GM23338 (cell line): ENCODE data around the gene FMN1. TPM values are rescaled to one million over a fixed set of nuclear protein-coding genes. Genes with fewer than 3 reads are reported as not detected.

Experiments used
- ATAC-seq: fragments of 200-7000 bp; cut with Tn5 transposase; 3 replicates; pipeline ENCODE4 v1.9.1; 2020
- DNase-seq: peaks from one replicate; pipeline ENCODE4 v3.0.0-alpha.2; 2015; ENCODE audit warnings: low spot score
- H2AFZ ChIP-seq: fragments of 200-600 bp; sonication (generic); 2 replicates; pipeline ENCODE4 v1.8.0; 2016; ENCODE audit warnings: antibody characterized with exemption, mild to moderate bottlenecking, moderate library complexity
- H3F3A ChIP-seq: fragments of 200-600 bp; sonication (generic); replicated peaks from 2 replicates; pipeline ENCODE4 v1.8.0; 2017; ENCODE audit warnings: antibody characterized with exemption, mixed run types, low read depth
- H3K27ac ChIP-seq: fragments of 200-600 bp; sonication (generic); 2 replicates; pipeline ENCODE4 v1.6.1; 2016; ENCODE audit warnings: low read depth
- H3K27me3 ChIP-seq: fragments of 200-600 bp; sonication (generic); 2 replicates; pipeline ENCODE4 v1.8.0; 2016; ENCODE audit warnings: mild to moderate bottlenecking, mixed run types, moderate library complexity; ENCODE audit not compliant: insufficient read depth
- H3K36me3 ChIP-seq: fragments of 200-600 bp; sonication (generic); 2 replicates; pipeline ENCODE4 v1.8.0; 2016; ENCODE audit warnings: mild to moderate bottlenecking; ENCODE audit not compliant: insufficient read depth
- H3K4me1 ChIP-seq: fragments of 200-600 bp; sonication (generic); 2 replicates; pipeline ENCODE4 v1.8.0; 2016; ENCODE audit warnings: mild to moderate bottlenecking, moderate library complexity; ENCODE audit not compliant: insufficient read depth
- H3K4me2 ChIP-seq: fragments of 200-600 bp; sonication (generic); 2 replicates; pipeline ENCODE4 v1.7.1; 2017; ENCODE audit warnings: mixed run types
- H3K4me3 ChIP-seq: fragments of 200-600 bp; sonication (generic); 2 replicates; pipeline ENCODE4 v1.6.1; 2016; ENCODE audit warnings: mixed run types
- H3K79me2 ChIP-seq: fragments of 200-600 bp; sonication (generic); replicated peaks from 2 replicates; pipeline ENCODE4 v1.8.0; 2017; ENCODE audit warnings: mild to moderate bottlenecking; ENCODE audit not compliant: insufficient read depth
- H3K9me2 ChIP-seq: fragments of 200-600 bp; sonication (generic); 2 replicates; pipeline ENCODE4 v1.8.0; 2017; ENCODE audit not compliant: insufficient read depth
- H4K20me1 ChIP-seq: fragments of 200-600 bp; sonication (generic); replicated peaks from 2 replicates; pipeline ENCODE4 v1.8.0; 2017; ENCODE audit warnings: mild to moderate bottlenecking; ENCODE audit not compliant: insufficient read depth
- H3K27ac Mint-ChIP-seq: 2 replicates; pipeline ENCODE4 v1.8.0; 2020; ENCODE audit warnings: inconsistent platforms, mild to moderate bottlenecking, moderate library complexity, mixed read lengths
- H3K27me3 Mint-ChIP-seq: 3 replicates; pipeline ENCODE4 v1.8.0; 2022; ENCODE audit warnings: low read depth, mild to moderate bottlenecking, moderate library complexity, mixed read lengths, inconsistent platforms; ENCODE audit not compliant: insufficient read depth, poor library complexity
- H3K36me3 Mint-ChIP-seq: 3 replicates; pipeline ENCODE4 v1.8.0; 2021; ENCODE audit warnings: low read depth, mild to moderate bottlenecking, inconsistent platforms, moderate library complexity, mixed read lengths
- H3K4me1 Mint-ChIP-seq: 3 replicates; pipeline ENCODE4 v1.8.0; 2020; ENCODE audit warnings: mild to moderate bottlenecking, inconsistent platforms, mixed read lengths
- H3K4me3 Mint-ChIP-seq: 3 replicates; pipeline ENCODE4 v1.8.0; 2021; ENCODE audit warnings: moderate library complexity, mild to moderate bottlenecking, inconsistent platforms, mixed read lengths
- H3K9me3 Mint-ChIP-seq: 3 replicates; pipeline ENCODE4 v1.8.0; 2020; ENCODE audit warnings: moderate library complexity, mild to moderate bottlenecking, inconsistent platforms, mixed read lengths
- EZH2 ChIP-seq: fragments of 200-600 bp; sonication (generic); IDR thresholded peaks from one replicate; pipeline ENCODE4 v1.8.0; 2017; ENCODE audit warnings: antibody characterized with exemption, mild to moderate bottlenecking, low read depth; ENCODE audit not compliant: unreplicated experiment
- NANOG ChIP-seq: IDR thresholded peaks from 2 replicates; pipeline ENCODE4 v1.6.1; 2016; ENCODE audit warnings: antibody characterized with exemption, borderline replicate concordance
- ZNF331 ChIP-seq: fragments of 250-450 bp; sonication (Bioruptor Pico); IDR thresholded peaks from 2 replicates; pipeline ENCODE4 v1.5.0; 2020; ENCODE audit warnings: low read depth, mild to moderate bottlenecking, moderate library complexity
- ZNF462 ChIP-seq: fragments of 250-450 bp; sonication (Bioruptor Pico); IDR thresholded peaks from 2 replicates; pipeline ENCODE4 v1.5.0; 2020; ENCODE audit warnings: mild to moderate bottlenecking, moderate library complexity
- polyA plus RNA-seq: library from polyadenylated mRNA; unstranded; fragments of >200 nt; fragmentation: Nextera tagmentation; extraction: Ambion mirVana; gene quantifications from 2 replicates; pipeline ENCODE4 v1.2.1, GENCODE V29; 2016
- total RNA-seq: library from RNA; depleted of rRNA; stranded (reverse); fragments of >200 nt; shearing (Covaris generic); gene quantifications from 2 replicates; pipeline ENCODE4 v1.2.3, GENCODE V29; 2014
- TF ChIP-seq, protein P1 (sequence below), 2 experiments: fragments of 200-600 bp in 1 of 2; sonication (generic) in 1 of 2; conservative IDR thresholded peaks; 2 replicates each; pipeline versions ENCODE4 v1.5.1 to v1.6.1; 2016 to 2017; ENCODE audit warnings: antibody characterized with exemption in 2 of 2, low read depth in 2 of 2, mild to moderate bottlenecking in 2 of 2, moderate library complexity in 1 of 2

The FMN1 gene
- total and polyA plus RNA-seq, 2 experiments from 2014 or later: 1.2 to 1.6 TPM

GRCh38 chr15:32822739-32823138 is 371.8 kb downstream of the FMN1 start:
- Histone ChIP-seq H3K27me3 (no peaks in the 10 kb centered on the region), H3K79me2 (no peaks in the 10 kb centered on the region), H3K4me2 (no peak overlapping the region), H3K4me1 (no peaks in the 10 kb centered on the region), H3F3A (no peaks in the 10 kb centered on the region), H3K27ac (no peak overlapping the region), H3K4me3 (no peak overlapping the region), H2AFZ (no peak overlapping the region), H3K9me2 (no peaks in the 10 kb centered on the region), H4K20me1 (no peaks in the 10 kb centered on the region), H3K36me3 (no peaks in the 10 kb centered on the region)
- Mint-ChIP-seq H3K4me3 (no peak overlapping the region), H3K4me1 (peaks cover 7% of the 10 kb centered on the region; the same call in 2 of the 3 replicates), H3K27ac (no peak overlapping the region), H3K27me3 (no peaks in the 10 kb centered on the region), H3K9me3 (no peaks in the 10 kb centered on the region), H3K36me3 (no peaks in the 10 kb centered on the region)
- ATAC-seq (no peak), DNase-seq (no peak)
- TF ChIP-seq EZH2 (no peak), NANOG (no peak), ZNF331 (CRISPR knock-in tag) (no peak)
- TF ChIP-seq, protein P1, sequence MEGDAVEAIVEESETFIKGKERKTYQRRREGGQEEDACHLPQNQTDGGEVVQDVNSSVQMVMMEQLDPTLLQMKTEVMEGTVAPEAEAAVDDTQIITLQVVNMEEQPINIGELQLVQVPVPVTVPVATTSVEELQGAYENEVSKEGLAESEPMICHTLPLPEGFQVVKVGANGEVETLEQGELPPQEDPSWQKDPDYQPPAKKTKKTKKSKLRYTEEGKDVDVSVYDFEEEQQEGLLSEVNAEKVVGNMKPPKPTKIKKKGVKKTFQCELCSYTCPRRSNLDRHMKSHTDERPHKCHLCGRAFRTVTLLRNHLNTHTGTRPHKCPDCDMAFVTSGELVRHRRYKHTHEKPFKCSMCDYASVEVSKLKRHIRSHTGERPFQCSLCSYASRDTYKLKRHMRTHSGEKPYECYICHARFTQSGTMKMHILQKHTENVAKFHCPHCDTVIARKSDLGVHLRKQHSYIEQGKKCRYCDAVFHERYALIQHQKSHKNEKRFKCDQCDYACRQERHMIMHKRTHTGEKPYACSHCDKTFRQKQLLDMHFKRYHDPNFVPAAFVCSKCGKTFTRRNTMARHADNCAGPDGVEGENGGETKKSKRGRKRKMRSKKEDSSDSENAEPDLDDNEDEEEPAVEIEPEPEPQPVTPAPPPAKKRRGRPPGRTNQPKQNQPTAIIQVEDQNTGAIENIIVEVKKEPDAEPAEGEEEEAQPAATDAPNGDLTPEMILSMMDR (conservative IDR thresholded peaks at IDR 0.05; ENCODE audit: low read depth in 2 of 2): no peak

- TF ChIP-seq ZNF462 (CRISPR knock-in tag): no peak
- Histone ChIP-seq H2AFZ (peak overlapping the region; percentile 30; the same call in 1 of the 2 replicates), H3K79me2 (no peaks in the 10 kb centered on the region), H3K36me3 (no peaks in the 10 kb centered on the region), H3K4me3 (no peak overlapping the region), H3K27me3 (no peaks in the 10 kb centered on the region), H3K27ac (no peak overlapping the region), H3K9me2 (no peaks in the 10 kb centered on the region), H4K20me1 (no peaks in the 10 kb centered on the region), H3K4me2 (no peak overlapping the region), H3F3A (no peaks in the 10 kb centered on the region), H3K4me1 (no peaks in the 10 kb centered on the region)
- Mint-ChIP-seq H3K4me3 (no peak overlapping the region), H3K27ac (no peak overlapping the region), H3K9me3 (no peaks in the 10 kb centered on the region), H3K4me1 (peaks cover 7% of the 10 kb centered on the region; the same call in 2 of the 3 replicates), H3K27me3 (no peaks in the 10 kb centered on the region), H3K36me3 (no peaks in the 10 kb centered on the region)
- ATAC-seq: no peak
- no peak for DNase-seq
Measured at GRCh38 chr15:32819448-32819847, 375.1 kb downstream of the FMN1 start.
